Esophagus squamous epithelium (tissue), 4 donors: ENCODE measurements around the gene NKD1.
A peak's percentile ranks its signal among the peaks of the same experiment; 100 is the strongest.

Source experiments
- POLR2A ChIP-seq, 4 donors: fragments of 450-650 bp; IDR thresholded peaks; one replicate each; pipeline ENCODE4 v1.6.1; 2017; ENCODE audit warnings: antibody characterized with exemption in 4 of 4, mild to moderate bottlenecking in 4 of 4, moderate library complexity in 3 of 4
- TF ChIP-seq, protein P1 (sequence below), 6 experiments: fragments of 450-650 bp in 4 of 6; fragments of 200-600 bp in 2 of 6; sonication (generic) in 2 of 6; IDR thresholded peaks; one replicate each; pipeline ENCODE4 v1.5.1; 2016 to 2019; ENCODE audit warnings: antibody characterized with exemption in 6 of 6, mild to moderate bottlenecking in 4 of 6, moderate library complexity in 4 of 6

DNA sequence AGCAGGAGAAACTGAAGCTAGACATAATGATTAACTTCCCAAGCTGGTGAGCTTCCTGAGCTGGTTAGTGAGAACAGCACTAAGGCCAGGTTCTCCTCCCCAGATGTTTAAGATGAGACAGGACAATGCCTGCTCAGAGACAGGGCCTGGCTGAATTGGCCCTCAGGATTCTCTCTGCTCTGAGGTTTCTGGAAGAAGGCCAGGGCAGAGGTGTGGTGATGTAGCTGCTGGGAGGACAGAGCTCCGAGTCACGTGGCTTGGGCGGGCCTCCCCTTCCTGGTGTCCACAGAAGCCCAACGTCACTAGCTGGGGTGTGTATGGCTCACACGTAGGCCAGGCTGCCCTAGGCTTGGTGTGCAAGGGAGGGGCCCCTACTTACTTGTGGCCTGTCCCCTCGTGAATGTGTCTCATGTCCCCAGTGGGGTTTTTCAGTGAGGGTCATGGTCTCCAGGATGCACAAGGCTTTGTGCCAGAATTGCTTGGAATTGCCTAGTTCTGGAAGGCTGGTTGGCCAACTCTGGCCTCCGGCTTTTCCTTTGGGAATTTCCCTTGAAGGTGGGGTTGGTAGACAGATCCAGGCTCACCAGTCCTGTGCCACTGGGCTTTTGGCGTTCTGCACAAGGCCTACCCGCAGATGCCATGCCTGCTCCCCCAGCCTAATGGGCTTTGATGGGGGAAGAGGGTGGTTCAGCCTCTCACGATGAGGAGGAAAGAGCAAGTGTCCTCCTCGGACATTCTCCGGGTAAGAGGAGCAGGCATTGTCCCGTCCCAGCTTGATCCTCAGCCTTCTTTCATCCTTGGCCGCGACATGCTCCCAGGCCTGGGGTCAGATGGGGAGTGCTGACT is 148.6 kb downstream of the NKD1 start:
- TF ChIP-seq, protein P1, sequence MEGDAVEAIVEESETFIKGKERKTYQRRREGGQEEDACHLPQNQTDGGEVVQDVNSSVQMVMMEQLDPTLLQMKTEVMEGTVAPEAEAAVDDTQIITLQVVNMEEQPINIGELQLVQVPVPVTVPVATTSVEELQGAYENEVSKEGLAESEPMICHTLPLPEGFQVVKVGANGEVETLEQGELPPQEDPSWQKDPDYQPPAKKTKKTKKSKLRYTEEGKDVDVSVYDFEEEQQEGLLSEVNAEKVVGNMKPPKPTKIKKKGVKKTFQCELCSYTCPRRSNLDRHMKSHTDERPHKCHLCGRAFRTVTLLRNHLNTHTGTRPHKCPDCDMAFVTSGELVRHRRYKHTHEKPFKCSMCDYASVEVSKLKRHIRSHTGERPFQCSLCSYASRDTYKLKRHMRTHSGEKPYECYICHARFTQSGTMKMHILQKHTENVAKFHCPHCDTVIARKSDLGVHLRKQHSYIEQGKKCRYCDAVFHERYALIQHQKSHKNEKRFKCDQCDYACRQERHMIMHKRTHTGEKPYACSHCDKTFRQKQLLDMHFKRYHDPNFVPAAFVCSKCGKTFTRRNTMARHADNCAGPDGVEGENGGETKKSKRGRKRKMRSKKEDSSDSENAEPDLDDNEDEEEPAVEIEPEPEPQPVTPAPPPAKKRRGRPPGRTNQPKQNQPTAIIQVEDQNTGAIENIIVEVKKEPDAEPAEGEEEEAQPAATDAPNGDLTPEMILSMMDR (IDR thresholded peaks at IDR 0.05): no peak
- TF ChIP-seq POLR2A (IDR thresholded peaks at IDR 0.05): peak in 1 of 4 donors; percentile 66
